Calu3 (cell line): ENCODE measurements around the gene TIMM17A. TPM values are rescaled to one million over a fixed set of nuclear protein-coding genes. Genes with fewer than 3 reads are reported as not detected.

Experiments used
- BruUV-seq: library from RNA; stranded (reverse); fragments of 400-500 nt; replicated peaks from 2 replicates; lab custom pipeline; 2021; lab: Mats Ljungman, UMichigan
- CTCF ChIA-PET: fragments of 300-600 bp; sonication (Branson Sonifier 250); formaldehyde crosslinking; loops from one replicate; lab custom pipeline; 2022; ENCODE audit warnings: antibody characterized with exemption; lab: Charles Lee
- DNase-seq: peaks from one replicate; pipeline ENCODE4 v3.0.0; 2022
- H3K27ac Mint-ChIP-seq: one replicate; pipeline ENCODE4 v1.8.0; 2022; ENCODE audit warnings: mixed read lengths; ENCODE audit not compliant: unreplicated experiment
- H3K27me3 Mint-ChIP-seq: one replicate; pipeline ENCODE4 v1.8.0; 2022; ENCODE audit warnings: mixed read lengths; ENCODE audit not compliant: unreplicated experiment
- H3K36me3 Mint-ChIP-seq: one replicate; pipeline ENCODE4 v1.8.0; 2022; ENCODE audit warnings: mild to moderate bottlenecking, moderate library complexity, mixed read lengths; ENCODE audit not compliant: insufficient read depth, unreplicated experiment
- H3K4me1 Mint-ChIP-seq: one replicate; pipeline ENCODE4 v1.8.0; 2022; ENCODE audit warnings: mild to moderate bottlenecking, low read depth, mixed read lengths; ENCODE audit not compliant: unreplicated experiment
- H3K4me3 Mint-ChIP-seq: one replicate; pipeline ENCODE4 v1.8.0; 2022; ENCODE audit warnings: mild to moderate bottlenecking, low read depth, moderate library complexity, mixed read lengths; ENCODE audit not compliant: unreplicated experiment
- H3K9me3 Mint-ChIP-seq: one replicate; pipeline ENCODE4 v1.8.0; 2022; ENCODE audit warnings: low read depth, mixed read lengths; ENCODE audit not compliant: unreplicated experiment
- intact Hi-C: fragments of 100-400 bp; cut with micrococcal nuclease; formaldehyde crosslinking; loops from one replicate; pipeline ENCODE4 v1.10.0; 2022; ENCODE audit not compliant: unreplicated experiment
- total RNA-seq: library from RNA; stranded (reverse); gene quantifications from 2 replicates; pipeline ENCODE4 v1.2.3, GENCODE V29; 2022
- TF ChIP-seq, protein P1 (sequence below): fragments of 200-600 bp; IDR thresholded peaks from one replicate; pipeline ENCODE4 v1.8.0; 2022; ENCODE audit warnings: antibody characterized with exemption; ENCODE audit not compliant: unreplicated experiment

TIMM17A gene
- total RNA-seq, 1 experiment from 2014 or later, result 85.3 TPM

DNA sequence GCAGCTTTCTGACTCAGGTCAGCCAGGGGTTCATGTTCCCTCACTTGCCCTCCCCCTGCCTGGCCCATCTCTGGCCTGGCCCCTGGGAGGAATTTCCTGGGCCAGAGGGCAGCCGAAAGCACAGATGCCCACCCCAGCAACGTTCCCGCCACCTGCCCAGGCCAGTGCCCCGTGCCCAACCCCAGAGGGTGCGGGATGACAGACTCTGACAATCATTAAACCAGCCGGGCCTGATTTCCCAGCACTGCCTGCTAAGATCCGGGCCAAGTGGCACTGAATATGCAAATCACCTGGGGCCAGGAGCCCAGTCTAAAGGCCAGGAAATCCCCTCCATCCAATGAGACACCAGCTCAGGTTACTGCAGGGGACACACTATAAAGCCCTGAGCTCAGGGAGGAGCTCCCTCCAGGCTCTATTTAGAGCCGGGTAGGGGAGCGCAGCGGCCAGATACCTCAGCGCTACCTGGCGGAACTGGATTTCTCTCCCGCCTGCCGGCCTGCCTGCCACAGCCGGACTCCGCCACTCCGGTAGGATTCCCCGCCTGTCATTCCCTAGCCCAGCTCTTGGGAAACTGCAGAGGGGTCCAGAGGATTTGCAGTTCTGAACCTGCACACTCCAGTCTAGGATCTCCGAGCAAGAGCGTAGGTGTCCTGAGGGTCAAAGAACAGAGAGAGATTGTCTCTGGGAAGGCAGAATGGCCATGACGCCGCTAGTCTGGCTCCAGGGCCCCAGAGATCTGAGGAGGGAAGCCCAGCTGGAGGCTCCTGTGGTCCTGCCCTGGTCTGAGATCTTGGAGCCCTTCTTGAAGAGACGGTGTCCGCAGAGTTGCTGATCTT is 55.1 kb downstream of the TIMM17A start, which contains the start of gene ELF3:
Gene ELF3 (plus strand): TSS at position 408 of the 836 bp plus-strand sequence. CDS start 550 bp downstream, outside the sequence.
- Mint-ChIP-seq H3K4me3 (peak within 1 kb of the TSS; percentile 92), H3K27ac (peak within 1 kb of the TSS; percentile 89)

DNA sequence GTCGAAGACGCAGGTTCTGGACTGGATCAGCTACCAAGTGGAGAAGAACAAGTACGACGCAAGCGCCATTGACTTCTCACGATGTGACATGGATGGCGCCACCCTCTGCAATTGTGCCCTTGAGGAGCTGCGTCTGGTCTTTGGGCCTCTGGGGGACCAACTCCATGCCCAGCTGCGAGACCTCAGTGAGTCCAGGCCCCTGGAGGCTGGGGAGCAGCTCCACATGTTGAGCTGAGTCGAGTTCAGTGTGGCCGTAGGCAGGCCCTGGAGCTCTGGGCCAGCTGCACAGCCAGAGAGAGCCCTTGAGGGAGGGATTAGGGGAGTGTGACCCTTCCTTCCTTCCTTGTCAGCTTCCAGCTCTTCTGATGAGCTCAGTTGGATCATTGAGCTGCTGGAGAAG is 56.7 kb downstream of the TIMM17A start:
- H3K27me3 Mint-ChIP-seq, result no peaks in the 10 kb centered on the region
- H3K27ac Mint-ChIP-seq, result peak overlapping the region; percentile 89
- no peaks in the 10 kb centered on the region for H3K9me3 Mint-ChIP-seq
- DNase-seq, result peak; percentile 36
- H3K36me3 Mint-ChIP-seq, result peaks cover 97% of the 10 kb centered on the region
- no TSS peak for BruUV-seq
- peak overlapping the region; percentile 92 for H3K4me3 Mint-ChIP-seq
- TF ChIP-seq, protein P1, sequence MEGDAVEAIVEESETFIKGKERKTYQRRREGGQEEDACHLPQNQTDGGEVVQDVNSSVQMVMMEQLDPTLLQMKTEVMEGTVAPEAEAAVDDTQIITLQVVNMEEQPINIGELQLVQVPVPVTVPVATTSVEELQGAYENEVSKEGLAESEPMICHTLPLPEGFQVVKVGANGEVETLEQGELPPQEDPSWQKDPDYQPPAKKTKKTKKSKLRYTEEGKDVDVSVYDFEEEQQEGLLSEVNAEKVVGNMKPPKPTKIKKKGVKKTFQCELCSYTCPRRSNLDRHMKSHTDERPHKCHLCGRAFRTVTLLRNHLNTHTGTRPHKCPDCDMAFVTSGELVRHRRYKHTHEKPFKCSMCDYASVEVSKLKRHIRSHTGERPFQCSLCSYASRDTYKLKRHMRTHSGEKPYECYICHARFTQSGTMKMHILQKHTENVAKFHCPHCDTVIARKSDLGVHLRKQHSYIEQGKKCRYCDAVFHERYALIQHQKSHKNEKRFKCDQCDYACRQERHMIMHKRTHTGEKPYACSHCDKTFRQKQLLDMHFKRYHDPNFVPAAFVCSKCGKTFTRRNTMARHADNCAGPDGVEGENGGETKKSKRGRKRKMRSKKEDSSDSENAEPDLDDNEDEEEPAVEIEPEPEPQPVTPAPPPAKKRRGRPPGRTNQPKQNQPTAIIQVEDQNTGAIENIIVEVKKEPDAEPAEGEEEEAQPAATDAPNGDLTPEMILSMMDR, result no peak
- intact Hi-C loops, result loop anchor here (2.0 kb wide), 2 partner anchors 45 to 101 kb away; no protein-coding TSS in a partner anchor
- CTCF ChIA-PET, result interaction anchor here (0.7 to 1.9 kb wide), 5 partner anchors 27 to 105 kb away, joined by 3 to 5 read pairs (median 3); no protein-coding TSS in a partner anchor
- H3K4me1 Mint-ChIP-seq, result peaks cover 61% of the 10 kb centered on the region

More for the DNA sequence above, 55.1 kb downstream of the TIMM17A start, which contains the start of gene ELF3:
- H3K36me3 Mint-ChIP-seq, result peaks cover 93% of the 10 kb centered on the region
- H3K4me1 Mint-ChIP-seq, result peaks cover 55% of the 10 kb centered on the region
- TF ChIP-seq, protein P1, result no peak
- H3K9me3 Mint-ChIP-seq, result no peaks in the 10 kb centered on the region
- BruUV-seq, result TSS peak; percentile 50
- no peaks in the 10 kb centered on the region for H3K27me3 Mint-ChIP-seq
- DNase-seq, result peak; percentile 98
- CTCF ChIA-PET, result interaction anchor here (0.5 to 4.3 kb wide), 18 partner anchors 11 to 124 kb away, joined by 3 to 47 read pairs (median 6); no protein-coding TSS in a partner anchor
- intact Hi-C loops, result loop anchor here (2.0 kb wide), 2 partner anchors 46 to 102 kb away; no protein-coding TSS in a partner anchor

DNA sequence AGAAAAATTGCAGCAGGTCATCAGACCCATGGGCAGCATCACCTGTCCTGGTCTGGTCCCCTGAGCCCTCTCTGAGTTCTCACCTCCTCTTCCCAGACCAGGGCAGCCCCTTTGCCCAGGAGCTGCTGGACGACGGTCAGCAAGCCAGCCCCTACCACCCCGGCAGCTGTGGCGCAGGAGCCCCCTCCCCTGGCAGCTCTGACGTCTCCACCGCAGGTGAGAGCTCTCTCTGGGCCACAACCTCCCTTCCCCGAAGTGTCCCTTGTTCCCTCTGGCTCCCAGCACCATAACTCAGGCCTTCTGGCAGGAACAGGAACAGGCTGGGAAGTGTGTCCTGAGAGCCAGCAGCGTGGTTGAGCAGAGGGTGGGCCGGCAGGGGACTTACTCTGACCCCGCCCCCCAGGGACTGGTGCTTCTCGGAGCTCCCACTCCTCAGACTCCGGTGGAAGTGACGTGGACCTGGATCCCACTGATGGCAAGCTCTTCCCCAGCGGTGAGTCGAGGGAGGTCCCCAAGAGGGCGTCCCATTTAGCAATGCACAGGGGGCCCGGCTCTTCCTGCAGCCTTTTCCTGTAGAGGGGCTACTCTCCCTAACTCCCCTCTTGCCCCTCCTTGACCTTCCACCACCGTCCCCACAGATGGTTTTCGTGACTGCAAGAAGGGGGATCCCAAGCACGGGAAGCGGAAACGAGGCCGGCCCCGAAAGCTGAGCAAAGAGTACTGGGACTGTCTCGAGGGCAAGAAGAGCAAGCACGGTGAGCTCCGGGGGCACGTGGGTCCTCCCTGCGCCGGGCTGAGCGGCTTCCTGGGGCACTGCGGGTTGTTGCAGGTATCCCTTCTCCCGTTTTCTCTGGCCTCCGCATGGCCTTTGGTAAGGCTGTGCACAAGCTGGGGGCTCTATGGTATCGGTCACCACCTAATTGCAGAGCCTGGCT is 57.5 kb downstream of the TIMM17A start:
- H3K27ac Mint-ChIP-seq, result peak overlapping the region; percentile 89
- CTCF ChIA-PET, result interaction anchor here (0.6 to 1.9 kb wide), 4 partner anchors 21 to 104 kb away, joined by 3 to 5 read pairs (median 4); no protein-coding TSS in a partner anchor
- H3K36me3 Mint-ChIP-seq, result peaks cover 97% of the 10 kb centered on the region

More for the DNA sequence above, 57.5 kb downstream of the TIMM17A start:
- DNase-seq, result peak; percentile 45
- BruUV-seq, result no TSS peak
- Mint-ChIP-seq H3K27me3 (no peaks in the 10 kb centered on the region), H3K4me1 (peaks cover 61% of the 10 kb centered on the region), H3K4me3 (peak overlapping the region; percentile 92), H3K9me3 (no peaks in the 10 kb centered on the region)
- intact Hi-C loops, result no loop called here
- TF ChIP-seq, protein P1, result no peak
